IPS DF 6.9 (cell line): Measurements from ENCODE around the gene FGD6.
"Not testable (repeated sequence)": the region's sequence is repeated elsewhere in the genome, so short reads cannot be mapped to it uniquely, and the experiment has no call there.

Experiments
- DNase-seq: peaks from one replicate; pipeline ENCODE4 v3.0.0-alpha.2; 2013; ENCODE audit warnings: low read depth, low spot score
- H3K27ac ChIP-seq: one replicate; pipeline ENCODE4 v1.5.1; 2013; ENCODE audit warnings: low read length, control low read depth
- H3K27me3 ChIP-seq: 2 replicates; pipeline ENCODE4 v1.6.1; 2013; ENCODE audit warnings: mild to moderate bottlenecking, low read length; ENCODE audit not compliant: control insufficient read depth, insufficient read depth
- H3K36me3 ChIP-seq: 2 replicates; pipeline ENCODE4 v1.6.1; 2013; ENCODE audit warnings: low read length; ENCODE audit not compliant: control insufficient read depth, insufficient read depth
- H3K4me1 ChIP-seq: 2 replicates; pipeline ENCODE4 v1.6.1; 2013; ENCODE audit warnings: low read length; ENCODE audit not compliant: control insufficient read depth, insufficient read depth
- H3K4me3 ChIP-seq: 2 replicates; pipeline ENCODE4 v1.5.1; 2013; ENCODE audit warnings: mild to moderate bottlenecking, low read length
- H3K9me3 ChIP-seq: 2 replicates; pipeline ENCODE4 v1.6.1; 2013; ENCODE audit warnings: low read length, inconsistent platforms; ENCODE audit not compliant: control insufficient read depth, insufficient read depth
- WGBS: extraction: QIAGEN DNeasy Blood & Tissue Kit; methylation state at CpG from one replicate; pipeline ENCODE4 v1.1.7; 2013; ENCODE audit warnings: mixed read lengths, missing lambda C conversion rate; ENCODE audit not compliant: insufficient read length, insufficient coverage; 5-methylcytosine and 5-hydroxymethylcytosine counted together

Gene FGD6

GRCh38 chr12:95198914-95199313 lies 18.4 kb downstream of the FGD6 start:
- WGBS = no CpG with 5 or more reads among the region's 4 CpGs
- peak overlapping the region; percentile 61 for H3K27ac ChIP-seq
- H3K4me1 ChIP-seq = peaks cover 1% of the 10 kb centered on the region; the same call in 1 of the 2 replicates
- no peaks in the 10 kb centered on the region for H3K9me3 ChIP-seq
- no peak overlapping the region for H3K4me3 ChIP-seq
- no peak for DNase-seq
- no peaks in the 10 kb centered on the region for H3K36me3 ChIP-seq
- H3K27me3 ChIP-seq = no peaks in the 10 kb centered on the region

GRCh38 chr12:95197636-95198035 lies 19.6 kb downstream of the FGD6 start:
- H3K4me1 ChIP-seq = peaks cover 1% of the 10 kb centered on the region; the same call in 1 of the 2 replicates
- no CpG with 5 or more reads among the region's 2 CpGs for WGBS

GRCh38 chr12:95196875-95197569 lies 20.2 kb downstream of the FGD6 start:
- H3K4me3 ChIP-seq, H3K36me3 ChIP-seq, H3K27ac ChIP-seq, DNase-seq, H3K4me1 ChIP-seq, H3K27me3 ChIP-seq, H3K9me3 ChIP-seq: not testable (repeated sequence)
- WGBS = no CpG with 5 or more reads among the region's 7 CpGs

More at GRCh38 chr12:95197636-95198035, 19.6 kb downstream of the FGD6 start:
- no peaks in the 10 kb centered on the region for H3K9me3 ChIP-seq
- no peak overlapping the region for H3K27ac ChIP-seq
- no peak overlapping the region for H3K4me3 ChIP-seq
- no peaks in the 10 kb centered on the region for H3K27me3 ChIP-seq
- no peaks in the 10 kb centered on the region for H3K36me3 ChIP-seq
- DNase-seq = no peak

- Histone ChIP-seq H3K4me3 (no peak overlapping the region), H3K27ac (no peak overlapping the region), H3K4me1 (no peaks in the 10 kb centered on the region), H3K9me3 (no peaks in the 10 kb centered on the region), H3K27me3 (no peaks in the 10 kb centered on the region), H3K36me3 (no peaks in the 10 kb centered on the region)
- no CpG with 5 or more reads among the region's 3 CpGs for WGBS
- no peak for DNase-seq
These were observed 22.1 kb downstream of the FGD6 start for GRCh38 chr12:95195122-95195521.

- Histone ChIP-seq H3K27me3 (no peaks in the 10 kb centered on the region), H3K4me3 (no peak overlapping the region), H3K4me1 (no peaks in the 10 kb centered on the region), H3K27ac (no peak overlapping the region), H3K36me3 (no peaks in the 10 kb centered on the region), H3K9me3 (no peaks in the 10 kb centered on the region)
- no CpG with 5 or more reads among the region's 3 CpGs for WGBS
- no peak for DNase-seq
These were observed 24.1 kb downstream of the FGD6 start for GRCh38 chr12:95193139-95193538.

- H3K4me3 ChIP-seq = no peak overlapping the region
- no peaks in the 10 kb centered on the region for H3K9me3 ChIP-seq
- H3K27me3 ChIP-seq = no peaks in the 10 kb centered on the region
- no peak for DNase-seq
- no peak overlapping the region for H3K27ac ChIP-seq
- H3K4me1 ChIP-seq = no peaks in the 10 kb centered on the region
- no peaks in the 10 kb centered on the region for H3K36me3 ChIP-seq
These were observed 25.0 kb downstream of the FGD6 start for GRCh38 chr12:95192271-95192670.

GRCh38 chr12:95191060-95191696 lies 26.1 kb downstream of the FGD6 start:
- H3K27ac ChIP-seq = no peak overlapping the region
- H3K9me3 ChIP-seq = no peaks in the 10 kb centered on the region
- H3K36me3 ChIP-seq = no peaks in the 10 kb centered on the region
- no CpG with 5 or more reads among the region's 1 CpG for WGBS
- H3K4me1 ChIP-seq = no peaks in the 10 kb centered on the region
- DNase-seq = no peak
- H3K4me3 ChIP-seq = no peak overlapping the region
- H3K27me3 ChIP-seq = no peaks in the 10 kb centered on the region

GRCh38 chr12:95187865-95188415 lies 29.3 kb downstream of the FGD6 start:
- Histone ChIP-seq H3K27ac (no peak overlapping the region), H3K36me3 (no peaks in the 10 kb centered on the region), H3K9me3 (no peaks in the 10 kb centered on the region), H3K27me3 (no peaks in the 10 kb centered on the region), H3K4me1 (no peaks in the 10 kb centered on the region), H3K4me3 (no peak overlapping the region)
- no CpG with 5 or more reads among the region's 5 CpGs for WGBS
- no peak for DNase-seq

GRCh38 chr12:95185854-95186253 lies 31.4 kb downstream of the FGD6 start:
- Histone ChIP-seq H3K9me3 (no peaks in the 10 kb centered on the region), H3K27me3 (no peaks in the 10 kb centered on the region), H3K4me1 (no peaks in the 10 kb centered on the region), H3K36me3 (no peaks in the 10 kb centered on the region), H3K4me3 (no peak overlapping the region), H3K27ac (no peak overlapping the region)
- DNase-seq = no peak

GRCh38 chr12:95185072-95185471 lies 32.2 kb downstream of the FGD6 start:
- no peak overlapping the region for H3K27ac ChIP-seq
- H3K36me3 ChIP-seq = no peaks in the 10 kb centered on the region
- no peaks in the 10 kb centered on the region for H3K27me3 ChIP-seq
- no peak for DNase-seq
- no peaks in the 10 kb centered on the region for H3K4me1 ChIP-seq
- WGBS = no CpG with 5 or more reads among the region's 8 CpGs
- H3K9me3 ChIP-seq = no peaks in the 10 kb centered on the region
- no peak overlapping the region for H3K4me3 ChIP-seq

GRCh38 chr12:95184121-95184520 lies 33.1 kb downstream of the FGD6 start:
- no peak overlapping the region for H3K27ac ChIP-seq
- no peaks in the 10 kb centered on the region for H3K36me3 ChIP-seq

More at GRCh38 chr12:95184121-95184520, 33.1 kb downstream of the FGD6 start:
- no peak overlapping the region for H3K4me3 ChIP-seq
- no peak for DNase-seq
- no peaks in the 10 kb centered on the region for H3K9me3 ChIP-seq
- no peaks in the 10 kb centered on the region for H3K27me3 ChIP-seq
- no peaks in the 10 kb centered on the region for H3K4me1 ChIP-seq
